Measurements from ENCODE around the gene KAT8. TPM values are rescaled to one million over a fixed set of nuclear protein-coding genes. Genes with fewer than 3 reads are reported as not detected.

KAT8 gene
- total RNA-seq, 1 experiment from 2014 or later: 35.1 TPM

DNA sequence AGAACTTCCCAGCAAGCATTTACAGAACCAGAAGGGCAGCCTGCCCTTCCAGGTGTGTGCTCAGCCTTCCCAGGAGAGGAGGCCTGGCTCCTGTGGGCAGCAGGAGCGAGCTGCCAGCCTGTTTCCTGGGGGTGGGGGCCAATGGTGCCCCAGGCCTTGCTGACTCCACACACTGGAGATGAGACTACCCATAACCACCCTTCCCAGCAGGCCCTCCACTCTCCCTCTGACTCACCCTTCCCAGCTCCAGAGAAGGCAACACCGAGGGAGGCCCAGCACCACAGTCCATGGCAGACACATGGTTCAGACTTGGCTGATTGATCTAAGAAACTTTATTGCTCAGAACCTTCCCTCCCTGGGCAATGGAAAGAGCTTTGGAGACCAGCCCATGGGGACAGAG lies 26.9 kb upstream of the KAT8 start:
- CTCF ChIA-PET: no interaction called here

GRCh38 chr16:31092330-31092729 lies 25.1 kb upstream of the KAT8 start:
- Histone ChIP-seq H4K20me1 (ENCODE audit: low read length) (peaks cover 5% of the 10 kb centered on the region; the same call in 1 of the 2 replicates), H3K4me2 (ENCODE audit: low read length) (no peak overlapping the region), H2AFZ (ENCODE audit: low read length) (no peak overlapping the region), H3K79me2 (ENCODE audit: low read length) (peaks cover 23% of the 10 kb centered on the region), H3F3A (ENCODE audit: low read length, unreplicated experiment) (no peaks in the 10 kb centered on the region), H3K4me1 (ENCODE audit: insufficient read depth, low read length) (peaks cover 7% of the 10 kb centered on the region; the same call in 1 of the 2 replicates), H3K36me3 (ENCODE audit: low read depth, low read length) (peaks cover 3% of the 10 kb centered on the region; the same call in 1 of the 2 replicates), H3K9me2 (replicated peaks; ENCODE audit: low read length) (no peaks in the 10 kb centered on the region), H3K27ac (ENCODE audit: low read length) (no peak overlapping the region), H3K27me3 (ENCODE audit: low read length) (no peaks in the 10 kb centered on the region), H3K9me3 (ENCODE audit: low read length) (no peaks in the 10 kb centered on the region), H3K4me3 (ENCODE audit: low read length) (no peak overlapping the region), H3K9ac (ENCODE audit: low read length) (no peak overlapping the region)
- CTCF ChIA-PET: interaction anchor here (0.7 kb wide), 1 partner anchor 107 kb away, joined by 4 read pairs; the partner anchor contains the start of gene HSD3B7
- intact Hi-C loops (cut with micrococcal nuclease): loop anchor here (5.0 kb wide), 1 partner anchor 775 kb away; no protein-coding TSS in a partner anchor
- DNase-seq (no peak), ATAC-seq (no peak)
- POLR2A ChIA-PET (ENCODE audit: unreplicated experiment): no interaction called here
- BruUV-seq (replicated peaks): no TSS peak
- TF ChIP-seq EZH2phosphoT487 (IDR thresholded peaks at IDR 0.05; ENCODE audit: borderline replicate concordance, low read length) (no peak), EZH2 (IDR thresholded peaks at IDR 0.05; ENCODE audit: low read length, unreplicated experiment) (no peak), CTCF (conservative IDR thresholded peaks at IDR 0.05; ENCODE audit: low read depth, low read length) (no peak)

More for the DNA sequence above, 26.9 kb upstream of the KAT8 start:
- peaks cover 23% of the 10 kb centered on the region for H3K79me2 ChIP-seq (ENCODE audit: low read length)
- H3K36me3 ChIP-seq (ENCODE audit: low read depth, low read length): peaks cover 3% of the 10 kb centered on the region; the same call in 1 of the 2 replicates
- POLR2A ChIA-PET (ENCODE audit: unreplicated experiment): no interaction called here
- intact Hi-C loops (cut with micrococcal nuclease): loop anchor here (5.0 kb wide), 1 partner anchor 777 kb away; no protein-coding TSS in a partner anchor
- no peaks in the 10 kb centered on the region for H3K9me2 ChIP-seq (replicated peaks; ENCODE audit: low read length)
- DNase-seq (no peak), ATAC-seq (no peak)
- no peaks in the 10 kb centered on the region for H3K9me3 ChIP-seq (ENCODE audit: low read length)
- H3K4me1 ChIP-seq (ENCODE audit: insufficient read depth, low read length): peaks cover 7% of the 10 kb centered on the region; the same call in 1 of the 2 replicates
- TF ChIP-seq EZH2phosphoT487 (IDR thresholded peaks at IDR 0.05; ENCODE audit: borderline replicate concordance, low read length) (no peak), EZH2 (IDR thresholded peaks at IDR 0.05; ENCODE audit: low read length, unreplicated experiment) (no peak), CTCF (conservative IDR thresholded peaks at IDR 0.05; ENCODE audit: low read depth, low read length) (no peak)
- H3F3A ChIP-seq (ENCODE audit: low read length, unreplicated experiment): no peaks in the 10 kb centered on the region
- no peak overlapping the region for H3K4me3 ChIP-seq (ENCODE audit: low read length)
- no peak overlapping the region for H3K9ac ChIP-seq (ENCODE audit: low read length)
- H2AFZ ChIP-seq (ENCODE audit: low read length): no peak overlapping the region
- no peaks in the 10 kb centered on the region for H3K27me3 ChIP-seq (ENCODE audit: low read length)
- H4K20me1 ChIP-seq (ENCODE audit: low read length): peaks cover 5% of the 10 kb centered on the region; the same call in 1 of the 2 replicates
- H3K4me2 ChIP-seq (ENCODE audit: low read length): no peak overlapping the region
- BruUV-seq (replicated peaks): no TSS peak
- H3K27ac ChIP-seq (ENCODE audit: low read length): no peak overlapping the region

DNA sequence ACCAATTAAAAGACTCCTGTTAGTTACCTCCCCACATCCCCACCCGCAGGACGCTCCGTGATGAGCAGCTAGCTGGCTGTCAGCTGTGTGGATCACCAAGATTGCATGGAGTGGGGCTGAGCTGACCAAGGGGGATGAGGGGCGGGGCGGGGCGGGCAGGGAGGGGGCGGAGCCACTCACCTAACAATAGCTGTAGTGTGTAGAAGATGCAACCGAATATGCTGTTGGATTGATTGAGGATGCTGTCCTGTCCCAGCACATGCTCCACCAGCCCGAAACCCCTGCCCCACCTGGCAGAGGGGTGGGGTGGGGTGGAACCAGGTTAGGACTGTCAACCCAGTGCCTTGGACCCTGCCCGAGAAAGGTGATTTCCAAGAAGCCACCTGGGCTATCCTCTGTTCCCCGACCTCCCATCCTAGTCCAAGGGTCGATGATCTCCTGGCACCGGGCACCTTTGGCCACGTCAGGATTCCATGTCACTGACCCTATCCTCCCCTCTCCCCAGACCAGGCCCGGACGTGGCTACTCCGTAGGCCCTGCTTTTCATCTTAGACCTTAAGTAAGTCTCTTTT lies 24.2 kb upstream of the KAT8 start:
- intact Hi-C loops (cut with micrococcal nuclease): loop anchor here (5.0 kb wide), 1 partner anchor 774 kb away; no protein-coding TSS in a partner anchor
- Histone ChIP-seq H3K4me2 (ENCODE audit: low read length) (peak overlapping the region; percentile 93), H3K36me3 (ENCODE audit: low read depth, low read length) (peaks cover 3% of the 10 kb centered on the region; the same call in 1 of the 2 replicates), H3K9me3 (ENCODE audit: low read length) (no peaks in the 10 kb centered on the region), H3K27me3 (ENCODE audit: low read length) (no peaks in the 10 kb centered on the region), H3K4me1 (ENCODE audit: insufficient read depth, low read length) (peaks cover 7% of the 10 kb centered on the region; the same call in 1 of the 2 replicates), H2AFZ (ENCODE audit: low read length) (peak overlapping the region; percentile 59; the same call in 1 of the 2 replicates), H3K4me3 (ENCODE audit: low read length) (peak overlapping the region; percentile 98), H3K9ac (ENCODE audit: low read length) (peak overlapping the region; percentile 90; the same call in 1 of the 2 replicates), H3K79me2 (ENCODE audit: low read length) (peaks cover 23% of the 10 kb centered on the region), H3K27ac (ENCODE audit: low read length) (no peak overlapping the region), H3K9me2 (replicated peaks; ENCODE audit: low read length) (no peaks in the 10 kb centered on the region), H4K20me1 (ENCODE audit: low read length) (peaks cover 5% of the 10 kb centered on the region; the same call in 1 of the 2 replicates), H3F3A (ENCODE audit: low read length, unreplicated experiment) (no peaks in the 10 kb centered on the region)
- BruUV-seq (replicated peaks): TSS peak; percentile 20
- peak; percentile 54 for DNase-seq
- no peak for TF ChIP-seq EZH2 (IDR thresholded peaks at IDR 0.05; ENCODE audit: low read length, unreplicated experiment)
- TF ChIP-seq EZH2phosphoT487 (IDR thresholded peaks at IDR 0.05; ENCODE audit: borderline replicate concordance, low read length): no peak
- no peak for TF ChIP-seq CTCF (conservative IDR thresholded peaks at IDR 0.05; ENCODE audit: low read depth, low read length)
- ChIA-PET POLR2A (ENCODE audit: unreplicated experiment) (no interaction called here), CTCF (interaction anchor here (0.6 to 0.7 kb wide), 2 partner anchors 36 to 108 kb away, joined by 3 to 4 read pairs; partner anchors contain the start of gene HSD3B7)
- ATAC-seq: peak; percentile 21

All from PC-3 (cell line).